ENCODE measurements around the gene PEX5L. TPM values are rescaled to one million over a fixed set of nuclear protein-coding genes. Genes with fewer than 3 reads are reported as not detected.

The PEX5L gene
- total and polyA plus RNA-seq, 2 experiments from 2014 or later, result 6.3 to 7.0 TPM

GRCh38 chr3:179832333-179832854, 204.3 kb downstream of the PEX5L start:
- no peak for DNase-seq (ENCODE audit: low spot score)
- no peaks in the 10 kb centered on the region for H3K27me3 ChIP-seq (ENCODE audit: insufficient read depth)
- no peak overlapping the region for H2AFZ ChIP-seq
- H3K4me1 Mint-ChIP-seq, result peaks cover 6% of the 10 kb centered on the region; the same call in 2 of the 3 replicates
- H3K79me2 ChIP-seq (replicated peaks; ENCODE audit: insufficient read depth), result no peaks in the 10 kb centered on the region
- no peak overlapping the region for H3K27ac Mint-ChIP-seq
- no peak for ATAC-seq
- H3F3A ChIP-seq (replicated peaks; ENCODE audit: low read depth), result no peaks in the 10 kb centered on the region
- no peak overlapping the region for H3K4me3 Mint-ChIP-seq
- peaks cover 13% of the 10 kb centered on the region; the same call in 1 of the 2 replicates for H3K9me2 ChIP-seq (ENCODE audit: insufficient read depth)
- no peaks in the 10 kb centered on the region for H3K36me3 ChIP-seq (ENCODE audit: insufficient read depth)
- H3K27ac ChIP-seq (ENCODE audit: low read depth), result no peak overlapping the region
- no peaks in the 10 kb centered on the region for H4K20me1 ChIP-seq (replicated peaks; ENCODE audit: insufficient read depth)
- H3K4me2 ChIP-seq, result no peak overlapping the region
- no peak for TF ChIP-seq EZH2 (IDR thresholded peaks at IDR 0.05; ENCODE audit: low read depth, unreplicated experiment)
- TF ChIP-seq EZH2phosphoT487 (IDR thresholded peaks at IDR 0.05; ENCODE audit: unreplicated experiment), result no peak
- no peak for TF ChIP-seq NANOG (IDR thresholded peaks at IDR 0.05; ENCODE audit: borderline replicate concordance)
- TF ChIP-seq POLR2AphosphoS5 (IDR thresholded peaks at IDR 0.05; ENCODE audit: low read depth), result no peak
- TF ChIP-seq REST (IDR thresholded peaks at IDR 0.05; ENCODE audit: unreplicated experiment), result no peak
- no peak for TF ChIP-seq CTCF (conservative IDR thresholded peaks at IDR 0.05; ENCODE audit: low read depth in 2 of 2)
- no peak for TF ChIP-seq ETS1 (IDR thresholded peaks at IDR 0.05)
- no peak for TF ChIP-seq ZNF331 (CRISPR knock-in tag; IDR thresholded peaks at IDR 0.05; ENCODE audit: low read depth)
- TF ChIP-seq JUNB (IDR thresholded peaks at IDR 0.05; ENCODE audit: unreplicated experiment), result no peak
- no peak for TF ChIP-seq STAT1 (IDR thresholded peaks at IDR 0.05; ENCODE audit: unreplicated experiment)
- TF ChIP-seq CREB1 (CRISPR knock-in tag; IDR thresholded peaks at IDR 0.05; ENCODE audit: low read depth), result no peak
- TF ChIP-seq ZNF462 (CRISPR knock-in tag; IDR thresholded peaks at IDR 0.05), result no peak
- TF ChIP-seq ZNF114 (CRISPR knock-in tag; IDR thresholded peaks at IDR 0.05), result no peak
- no peak overlapping the region for H3K4me3 ChIP-seq
- peaks cover 6% of the 10 kb centered on the region; the same call in 1 of the 2 replicates for H3K4me1 ChIP-seq (ENCODE audit: insufficient read depth)
- H3K36me3 Mint-ChIP-seq (ENCODE audit: low read depth), result no peaks in the 10 kb centered on the region
- H3K27me3 Mint-ChIP-seq (ENCODE audit: insufficient read depth, low read depth, poor library complexity), result peaks cover 1% of the 10 kb centered on the region
- H3K9me3 Mint-ChIP-seq, result no peaks in the 10 kb centered on the region
